GF-D8 (cell line): ENCODE results near the gene SFT2D3.

ENCODE experiments used
- DNase-seq: peaks from one replicate; lab custom pipeline; 2025; lab: John Stamatoyannopoulos, UW

SFT2D3 gene

GRCh38 chr2:127701193-127701650 lies at the start of gene SFT2D3:
Gene SFT2D3 (plus strand): TSS chr2:127701497. CDS start chr2:127701529, 32 bp downstream.
- peak; percentile 85 for DNase-seq

- DNase-seq = no peak
These were observed 49.2 kb upstream of the SFT2D3 start for GRCh38 chr2:127651971-127652550.

- DNase-seq = no peak
These were observed 48.4 kb upstream of the SFT2D3 start for GRCh38 chr2:127652786-127653357.

- no peak for DNase-seq
These were observed 47.7 kb upstream of the SFT2D3 start for GRCh38 chr2:127653421-127654083.

GRCh38 chr2:127654084-127654837 lies 47.0 kb upstream of the SFT2D3 start:
- no peak for DNase-seq

GRCh38 chr2:127654838-127655175 lies 46.5 kb upstream of the SFT2D3 start:
- DNase-seq = no peak

GRCh38 chr2:127655209-127656073 lies 45.9 kb upstream of the SFT2D3 start:
- DNase-seq = no peak

- DNase-seq = no peak
These were observed 44.6 kb upstream of the SFT2D3 start for GRCh38 chr2:127656569-127657231.

- DNase-seq = no peak
These were observed 44.1 kb upstream of the SFT2D3 start for GRCh38 chr2:127657232-127657595.

GRCh38 chr2:127658146-127658545 lies 43.2 kb upstream of the SFT2D3 start:
- no peak for DNase-seq

GRCh38 chr2:127658641-127659407 lies 42.5 kb upstream of the SFT2D3 start:
- no peak for DNase-seq

GRCh38 chr2:127659408-127660290 lies 41.6 kb upstream of the SFT2D3 start:
- DNase-seq = peak; percentile 22

GRCh38 chr2:127660291-127660578 lies 41.1 kb upstream of the SFT2D3 start:
- DNase-seq = no peak

- no peak for DNase-seq
These were observed 40.1 kb upstream of the SFT2D3 start for GRCh38 chr2:127661072-127661649.

GRCh38 chr2:127661949-127662510 lies 39.3 kb upstream of the SFT2D3 start:
- no peak for DNase-seq

- DNase-seq = no peak
These were observed 38.2 kb upstream of the SFT2D3 start for GRCh38 chr2:127662937-127663565.

GRCh38 chr2:127663566-127664064 lies 37.7 kb upstream of the SFT2D3 start:
- DNase-seq = no peak
